SK-N-SH treated with all-trans-retinoic acid at 6 μM for 48 hours (cell line): ENCODE data around the gene CDK5RAP3.

Experiments
- ATAC-seq: fragments of 200-7000 bp; cut with Tn5 transposase; 3 replicates; pipeline ENCODE4 v1.9.1; 2020; ENCODE audit warnings: mild to moderate bottlenecking, moderate library complexity
- ARNTL ChIP-seq: fragments of 450-650 bp; formaldehyde crosslinking; IDR thresholded peaks from 2 replicates; pipeline ENCODE4 v1.5.0; 2020; ENCODE audit warnings: low read depth, mild to moderate bottlenecking, moderate library complexity, borderline replicate concordance
- BACH2 ChIP-seq: fragments of 250-450 bp; sonication (Bioruptor Pico); IDR thresholded peaks from 2 replicates; pipeline ENCODE4 v1.9.0; 2021; ENCODE audit warnings: mild to moderate bottlenecking, borderline replicate concordance
- CREB5 ChIP-seq: fragments of 250-450 bp; sonication (Bioruptor Pico); IDR thresholded peaks from 2 replicates; pipeline ENCODE4 v1.5.1; 2020; ENCODE audit warnings: low read depth, mild to moderate bottlenecking, moderate library complexity
- CSDC2 ChIP-seq: fragments of 250-450 bp; sonication (Bioruptor Pico); IDR thresholded peaks from 2 replicates; pipeline ENCODE4 v1.5.0; 2020; ENCODE audit warnings: mild to moderate bottlenecking, moderate library complexity
- ESRRG ChIP-seq: fragments of 250-450 bp; sonication (Bioruptor Pico); IDR thresholded peaks from 2 replicates; pipeline ENCODE4 v1.6.1; 2021; ENCODE audit warnings: mild to moderate bottlenecking
- GLIS3 ChIP-seq: fragments of 250-450 bp; sonication (Bioruptor Pico); IDR thresholded peaks from 2 replicates; pipeline ENCODE4 v1.5.0; 2020; ENCODE audit warnings: mild to moderate bottlenecking, moderate library complexity
- ISL1 ChIP-seq: fragments of 250-450 bp; sonication (Bioruptor Pico); IDR thresholded peaks from 2 replicates; pipeline ENCODE4 v2.1.2; 2022; ENCODE audit warnings: mild to moderate bottlenecking, moderate library complexity
- OSR1 ChIP-seq: fragments of 250-450 bp; sonication (Bioruptor Pico); IDR thresholded peaks from 2 replicates; pipeline ENCODE4 v1.8.0; 2022; ENCODE audit warnings: moderate library complexity, mild to moderate bottlenecking, inconsistent platforms
- POU6F1 ChIP-seq: fragments of 250-450 bp; sonication (Bioruptor Pico); IDR thresholded peaks from 2 replicates; pipeline ENCODE4 v1.8.0; 2021; ENCODE audit warnings: low read depth, mild to moderate bottlenecking, moderate library complexity, borderline replicate concordance
- PPARA ChIP-seq: fragments of 250-450 bp; sonication (Bioruptor Pico); IDR thresholded peaks from 2 replicates; pipeline ENCODE4 v1.5.0; 2020; ENCODE audit warnings: mild to moderate bottlenecking, borderline replicate concordance
- RARB ChIP-seq: fragments of 250-450 bp; sonication (Bioruptor Pico); IDR thresholded peaks from 2 replicates; pipeline ENCODE4 v1.8.0; 2021; ENCODE audit warnings: mild to moderate bottlenecking, moderate library complexity
- SNAI2 ChIP-seq: fragments of 250-450 bp; sonication (Bioruptor Pico); IDR thresholded peaks from 2 replicates; pipeline ENCODE4 v1.5.0; 2020; ENCODE audit warnings: mild to moderate bottlenecking, moderate library complexity
- TCF4 ChIP-seq: fragments of 250-450 bp; sonication (Bioruptor Pico); IDR thresholded peaks from 2 replicates; pipeline ENCODE4 v1.8.0; 2021; ENCODE audit warnings: mild to moderate bottlenecking, moderate library complexity, borderline replicate concordance
- ZC3H10 ChIP-seq: fragments of 250-450 bp; sonication (Bioruptor Pico); IDR thresholded peaks from 2 replicates; pipeline ENCODE4 v1.5.1; 2021; ENCODE audit warnings: mild to moderate bottlenecking, moderate library complexity
- ZFP3 ChIP-seq: fragments of 250-450 bp; sonication (Bioruptor Pico); IDR thresholded peaks from 2 replicates; pipeline ENCODE4 v1.5.0; 2020; ENCODE audit warnings: mild to moderate bottlenecking, moderate library complexity
- ZFP30 ChIP-seq: fragments of 450-650 bp; formaldehyde crosslinking; IDR thresholded peaks from 2 replicates; pipeline ENCODE4 v1.5.0; 2022; ENCODE audit warnings: mild to moderate bottlenecking, moderate library complexity
- ZNF565 ChIP-seq: fragments of 450-650 bp; formaldehyde crosslinking; conservative IDR thresholded peaks from 2 replicates; pipeline ENCODE4 v1.5.0; 2020; ENCODE audit warnings: low read depth, mild to moderate bottlenecking, moderate library complexity
- ZNF70 ChIP-seq: fragments of 450-650 bp; formaldehyde crosslinking; IDR thresholded peaks from 2 replicates; pipeline ENCODE4 v1.5.0; 2020; ENCODE audit warnings: mild to moderate bottlenecking, moderate library complexity
- ZNF8 ChIP-seq: fragments of 450-650 bp; formaldehyde crosslinking; IDR thresholded peaks from 2 replicates; pipeline ENCODE4 v1.5.0; 2020; ENCODE audit warnings: mild to moderate bottlenecking, moderate library complexity
- TF ChIP-seq, protein P1 (sequence below): fragments of 250-450 bp; sonication (Bioruptor Pico); IDR thresholded peaks from 2 replicates; pipeline ENCODE4 v1.5.0; 2020; ENCODE audit warnings: mild to moderate bottlenecking, moderate library complexity
- TF ChIP-seq, protein P2 (sequence below): fragments of 250-450 bp; sonication (Bioruptor Pico); IDR thresholded peaks from 2 replicates; pipeline ENCODE4 v1.8.0; 2020; ENCODE audit warnings: mild to moderate bottlenecking, moderate library complexity, borderline replicate concordance

The CDK5RAP3 gene

GRCh38 chr17:47975823-47976205 lies 4.9 kb downstream of the CDK5RAP3 start (continued):
- no peak for TF ChIP-seq ZFP3 (CRISPR knock-in tag)
- TF ChIP-seq RARB (CRISPR knock-in tag) = no peak
- TF ChIP-seq OSR1 (CRISPR knock-in tag) = no peak
- no peak for TF ChIP-seq ZC3H10 (CRISPR knock-in tag)
- TF ChIP-seq ZFP30 (CRISPR knock-in tag) = no peak
- TF ChIP-seq CSDC2 (CRISPR knock-in tag) = no peak
- no peak for TF ChIP-seq POU6F1 (CRISPR knock-in tag)
- TF ChIP-seq, all 23 proteins: peak for 0

- peak; percentile 95 for ATAC-seq
- TF ChIP-seq ZNF565 = no peak
- TF ChIP-seq ZNF70 (CRISPR knock-in tag) = no peak
- TF ChIP-seq ZC3H10 (CRISPR knock-in tag) = no peak
- TF ChIP-seq OSR1 (CRISPR knock-in tag) = no peak
- no peak for TF ChIP-seq BACH2
- TF ChIP-seq, protein P1, sequence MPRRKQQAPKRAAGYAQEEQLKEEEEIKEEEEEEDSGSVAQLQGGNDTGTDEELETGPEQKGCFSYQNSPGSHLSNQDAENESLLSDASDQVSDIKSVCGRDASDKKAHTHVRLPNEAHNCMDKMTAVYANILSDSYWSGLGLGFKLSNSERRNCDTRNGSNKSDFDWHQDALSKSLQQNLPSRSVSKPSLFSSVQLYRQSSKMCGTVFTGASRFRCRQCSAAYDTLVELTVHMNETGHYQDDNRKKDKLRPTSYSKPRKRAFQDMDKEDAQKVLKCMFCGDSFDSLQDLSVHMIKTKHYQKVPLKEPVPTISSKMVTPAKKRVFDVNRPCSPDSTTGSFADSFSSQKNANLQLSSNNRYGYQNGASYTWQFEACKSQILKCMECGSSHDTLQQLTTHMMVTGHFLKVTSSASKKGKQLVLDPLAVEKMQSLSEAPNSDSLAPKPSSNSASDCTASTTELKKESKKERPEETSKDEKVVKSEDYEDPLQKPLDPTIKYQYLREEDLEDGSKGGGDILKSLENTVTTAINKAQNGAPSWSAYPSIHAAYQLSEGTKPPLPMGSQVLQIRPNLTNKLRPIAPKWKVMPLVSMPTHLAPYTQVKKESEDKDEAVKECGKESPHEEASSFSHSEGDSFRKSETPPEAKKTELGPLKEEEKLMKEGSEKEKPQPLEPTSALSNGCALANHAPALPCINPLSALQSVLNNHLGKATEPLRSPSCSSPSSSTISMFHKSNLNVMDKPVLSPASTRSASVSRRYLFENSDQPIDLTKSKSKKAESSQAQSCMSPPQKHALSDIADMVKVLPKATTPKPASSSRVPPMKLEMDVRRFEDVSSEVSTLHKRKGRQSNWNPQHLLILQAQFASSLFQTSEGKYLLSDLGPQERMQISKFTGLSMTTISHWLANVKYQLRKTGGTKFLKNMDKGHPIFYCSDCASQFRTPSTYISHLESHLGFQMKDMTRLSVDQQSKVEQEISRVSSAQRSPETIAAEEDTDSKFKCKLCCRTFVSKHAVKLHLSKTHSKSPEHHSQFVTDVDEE = peak; percentile 37; the same call in 1 of the 2 replicates
- no peak for TF ChIP-seq CREB5 (CRISPR knock-in tag)
- no peak for TF ChIP-seq RARB (CRISPR knock-in tag)
These were observed 7.4 kb downstream of the CDK5RAP3 start for GRCh38 chr17:47978324-47978723.

DNA sequence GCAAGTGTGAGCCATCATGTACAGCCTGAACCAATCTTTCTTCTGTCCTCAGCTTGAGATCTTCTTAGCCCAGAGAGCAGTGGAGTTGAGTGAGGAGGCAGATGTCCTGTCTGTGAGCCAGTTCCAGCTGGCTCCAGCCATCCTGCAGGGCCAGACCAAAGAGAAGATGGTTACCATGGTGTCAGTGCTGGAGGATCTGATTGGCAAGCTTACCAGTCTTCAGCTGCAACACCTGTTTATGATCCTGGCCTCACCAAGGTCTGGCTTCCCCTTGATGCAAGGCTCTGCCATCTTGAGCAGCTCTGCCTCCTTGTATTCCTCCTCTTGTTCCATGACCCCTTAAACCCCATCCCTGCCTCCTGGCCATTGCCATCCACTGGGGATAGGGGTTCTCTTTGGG lies 9.6 kb downstream of the CDK5RAP3 start:
- ATAC-seq = no peak
- TF ChIP-seq ESRRG (CRISPR knock-in tag) = no peak
- TF ChIP-seq, protein P1 = peak; percentile 46; the same call in 1 of the 2 replicates
- TF ChIP-seq RARB (CRISPR knock-in tag) = no peak
- no peak for TF ChIP-seq CREB5 (CRISPR knock-in tag)
- TF ChIP-seq, all 23 proteins: peak for 1

DNA sequence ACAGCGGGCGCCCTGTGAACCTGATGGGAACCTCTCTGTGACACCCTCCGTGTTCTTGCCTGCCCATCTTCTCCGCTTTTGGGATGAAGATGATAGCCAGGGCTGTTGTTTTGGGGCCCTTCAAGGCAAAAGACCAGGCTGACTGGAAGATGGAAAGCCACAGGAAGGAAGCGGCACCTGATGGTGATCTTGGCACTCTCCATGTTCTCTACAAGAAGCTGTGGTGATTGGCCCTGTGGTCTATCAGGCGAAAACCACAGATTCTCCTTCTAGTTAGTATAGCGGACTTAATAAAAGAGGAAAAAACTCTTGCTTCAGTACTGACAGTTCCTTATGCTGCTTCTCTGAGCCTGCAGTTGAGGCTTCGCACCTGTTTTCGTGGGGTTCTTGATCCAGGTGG lies 10.5 kb downstream of the CDK5RAP3 start:
- ATAC-seq = no peak
- TF ChIP-seq GLIS3 (CRISPR knock-in tag) (no peak), ZNF8 (CRISPR knock-in tag) (no peak), ISL1 (CRISPR knock-in tag) (no peak), ARNTL (CRISPR knock-in tag) (no peak), RARB (CRISPR knock-in tag) (no peak), POU6F1 (CRISPR knock-in tag) (no peak), BACH2 (no peak), ZC3H10 (CRISPR knock-in tag) (no peak), PPARA (CRISPR knock-in tag) (no peak), SNAI2 (no peak), ZNF70 (CRISPR knock-in tag) (no peak), TCF4 (CRISPR knock-in tag) (no peak)
- TF ChIP-seq, protein P2, sequence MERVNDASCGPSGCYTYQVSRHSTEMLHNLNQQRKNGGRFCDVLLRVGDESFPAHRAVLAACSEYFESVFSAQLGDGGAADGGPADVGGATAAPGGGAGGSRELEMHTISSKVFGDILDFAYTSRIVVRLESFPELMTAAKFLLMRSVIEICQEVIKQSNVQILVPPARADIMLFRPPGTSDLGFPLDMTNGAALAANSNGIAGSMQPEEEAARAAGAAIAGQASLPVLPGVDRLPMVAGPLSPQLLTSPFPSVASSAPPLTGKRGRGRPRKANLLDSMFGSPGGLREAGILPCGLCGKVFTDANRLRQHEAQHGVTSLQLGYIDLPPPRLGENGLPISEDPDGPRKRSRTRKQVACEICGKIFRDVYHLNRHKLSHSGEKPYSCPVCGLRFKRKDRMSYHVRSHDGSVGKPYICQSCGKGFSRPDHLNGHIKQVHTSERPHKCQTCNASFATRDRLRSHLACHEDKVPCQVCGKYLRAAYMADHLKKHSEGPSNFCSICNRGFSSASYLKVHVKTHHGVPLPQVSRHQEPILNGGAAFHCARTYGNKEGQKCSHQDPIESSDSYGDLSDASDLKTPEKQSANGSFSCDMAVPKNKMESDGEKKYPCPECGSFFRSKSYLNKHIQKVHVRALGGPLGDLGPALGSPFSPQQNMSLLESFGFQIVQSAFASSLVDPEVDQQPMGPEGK (CRISPR knock-in tag) = no peak
